Urinary bladder (tissue), 4 donors: ENCODE data around the gene IPMK. TPM values are rescaled to one million over a fixed set of nuclear protein-coding genes. Genes with fewer than 3 reads are reported as not detected.

Experiments
- DNase-seq: peaks from one replicate; pipeline ENCODE4 v3.0.0-alpha.2; 2015; ENCODE audit errors: extremely low spot score
- H3K27ac ChIP-seq: one replicate; pipeline ENCODE4 v1.5.1; 2013; ENCODE audit warnings: low read depth, mild to moderate bottlenecking, moderate library complexity
- H3K36me3 ChIP-seq: one replicate; pipeline ENCODE4 v1.6.1; 2013; ENCODE audit warnings: mild to moderate bottlenecking, moderate library complexity; ENCODE audit not compliant: insufficient read depth
- H3K4me1 ChIP-seq: one replicate; pipeline ENCODE4 v1.6.1; 2013; ENCODE audit warnings: mild to moderate bottlenecking, moderate library complexity; ENCODE audit not compliant: insufficient read depth
- H3K4me3 ChIP-seq: one replicate; pipeline ENCODE4 v1.5.1; 2013; ENCODE audit warnings: low read depth, low read length
- WGBS: extraction: QIAGEN DNeasy Blood & Tissue Kit; methylation state at CpG from one replicate; pipeline ENCODE4 v1.1.7; 2013; 5-methylcytosine and 5-hydroxymethylcytosine counted together
- polyA plus RNA-seq: library from polyadenylated mRNA; stranded (reverse); fragments of 200-250 nt; gene quantifications from one replicate; pipeline ENCODE4 v1.2.3, GENCODE V29; 2013
- total RNA-seq: library from RNA; depleted of rRNA; stranded (reverse); fragments of >200 nt; gene quantifications from one replicate; pipeline ENCODE4 v1.2.3, GENCODE V29; 2014
- donor health status: healthy with polysubstance abuse.
- donor health status: healthy.

The IPMK gene
- total and polyA plus RNA-seq, 2 donors, result 3.0 to 14.8 TPM

DNA sequence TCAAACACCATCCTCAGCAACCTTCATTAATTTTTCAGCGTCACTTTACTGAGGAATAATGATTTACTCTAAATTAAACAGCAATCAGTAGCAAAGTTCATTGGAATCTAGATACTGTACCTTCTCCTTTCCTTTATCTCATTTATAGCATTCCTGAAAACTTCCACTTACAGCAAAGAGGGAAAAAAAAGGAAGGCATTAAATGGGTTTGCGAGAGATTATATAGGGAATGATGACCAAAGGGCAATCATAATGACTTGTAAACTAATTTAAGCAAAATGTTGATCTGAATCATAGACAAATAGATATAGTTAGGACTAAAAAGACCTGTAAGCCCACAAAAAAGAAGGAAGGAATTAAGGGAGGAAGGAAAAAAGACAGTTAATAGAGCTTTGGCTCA lies 42.0 kb downstream of the IPMK start:
- Histone ChIP-seq H3K27ac (no peak overlapping the region), H3K4me1 (no peaks in the 10 kb centered on the region), H3K4me3 (no peak overlapping the region), H3K36me3 (no peaks in the 10 kb centered on the region)
- DNase-seq, result no peak
- WGBS, result 72% methylated on average over 2 of the region's 2 CpGs

DNA sequence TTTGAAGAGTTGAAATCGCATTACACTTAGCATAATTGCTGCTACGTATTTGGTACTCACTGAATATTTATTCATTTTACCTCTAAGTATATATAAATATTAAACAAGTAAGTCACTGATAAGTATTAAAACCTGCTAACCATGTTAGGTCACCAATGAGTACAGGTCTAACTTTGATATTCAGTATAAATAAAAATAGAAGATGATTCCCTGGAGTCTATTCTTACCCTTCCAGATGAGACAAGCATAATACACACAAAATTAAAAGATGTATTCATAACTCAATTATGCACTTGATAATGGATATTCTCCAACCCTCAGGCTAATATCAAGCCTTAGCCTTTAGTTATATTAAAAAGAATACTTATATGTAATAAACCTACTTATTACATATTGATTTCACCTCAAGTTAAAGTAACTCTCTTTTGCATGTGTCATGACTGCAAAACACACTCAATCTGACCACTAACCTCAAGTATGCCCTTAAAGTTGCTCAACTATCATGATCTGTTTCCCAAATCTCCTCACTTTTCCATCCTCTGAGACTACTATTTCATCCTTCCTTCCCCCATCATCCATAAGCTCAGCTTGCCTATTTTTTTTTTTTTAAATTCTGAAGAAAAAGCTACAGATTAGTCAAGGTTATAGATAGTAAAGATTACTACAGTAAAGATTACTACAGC lies 46.8 kb downstream of the IPMK start:
- 95% methylated on average over 2 of the region's 2 CpGs for WGBS
- Histone ChIP-seq H3K4me3 (no peak overlapping the region), H3K27ac (no peak overlapping the region), H3K36me3 (no peaks in the 10 kb centered on the region), H3K4me1 (no peaks in the 10 kb centered on the region)
- DNase-seq, result no peak

DNA sequence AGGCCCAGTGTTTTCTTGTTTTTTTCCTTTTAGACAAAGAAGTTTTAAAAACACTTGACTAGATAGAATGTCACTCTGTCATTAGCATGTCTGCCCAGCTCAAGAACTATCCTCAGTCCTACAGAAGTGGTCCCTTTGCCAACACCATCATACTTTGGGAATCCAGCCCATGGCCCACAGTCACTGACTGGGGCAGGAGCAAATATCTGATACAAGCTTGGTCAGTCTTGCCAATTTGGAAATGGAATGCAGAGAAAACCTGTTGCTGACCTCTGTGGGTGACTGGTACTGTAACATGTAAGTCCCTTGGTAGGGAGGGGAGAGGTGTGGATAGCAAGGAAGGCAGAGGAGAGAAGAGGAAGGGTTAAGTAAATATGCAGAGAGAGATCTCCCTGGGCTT lies 47.8 kb downstream of the IPMK start:
- H3K4me1 ChIP-seq, result no peaks in the 10 kb centered on the region
- no peak for DNase-seq

DNA sequence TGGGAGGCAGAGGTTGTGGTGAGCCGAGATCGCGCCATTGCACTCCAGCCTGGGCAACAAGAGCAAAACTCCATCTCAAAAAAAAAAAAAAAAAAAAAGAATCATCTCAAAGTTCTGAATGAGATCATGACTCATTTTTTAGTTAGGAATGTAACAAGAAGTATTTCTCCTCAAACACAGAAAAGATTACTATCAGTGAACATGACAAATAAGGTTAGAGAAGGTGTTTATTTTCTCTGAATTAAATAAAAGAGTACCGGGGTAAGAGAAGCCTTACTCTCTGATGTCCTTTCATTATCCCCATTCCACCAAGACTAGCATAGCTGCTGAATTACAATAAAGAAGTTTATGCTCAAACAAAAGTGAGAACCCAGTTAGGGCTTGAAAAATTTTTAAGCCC lies 50.1 kb downstream of the IPMK start:
- WGBS, result 80% methylated on average over 4 of the region's 4 CpGs
- Histone ChIP-seq H3K4me3 (no peak overlapping the region), H3K4me1 (no peaks in the 10 kb centered on the region), H3K36me3 (no peaks in the 10 kb centered on the region), H3K27ac (no peak overlapping the region)
- DNase-seq, result no peak

More for the DNA sequence above, 47.8 kb downstream of the IPMK start:
- H3K27ac ChIP-seq, result no peak overlapping the region
- H3K36me3 ChIP-seq, result no peaks in the 10 kb centered on the region
- no peak overlapping the region for H3K4me3 ChIP-seq

DNA sequence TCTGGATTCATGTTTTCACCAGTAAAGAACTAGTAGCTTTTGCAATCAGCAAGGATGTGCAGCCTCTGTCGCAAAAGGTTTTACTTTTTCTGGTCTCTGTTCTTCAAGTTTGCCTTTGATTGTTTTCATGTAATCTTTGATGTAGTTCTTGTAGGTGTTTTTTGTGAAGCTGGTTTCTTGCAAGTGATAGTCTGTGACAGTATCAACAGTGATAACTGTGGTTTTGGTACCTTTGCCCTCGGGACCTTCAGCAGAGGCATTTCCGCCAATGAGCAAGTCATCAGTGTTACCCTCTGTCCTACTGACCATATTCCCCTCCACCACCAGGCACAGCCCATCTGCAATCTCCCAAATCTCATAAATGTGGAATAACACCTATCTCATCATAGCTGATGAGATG lies 55.1 kb downstream of the IPMK start:
- 96% methylated on average over 3 of the region's 3 CpGs for WGBS

DNA sequence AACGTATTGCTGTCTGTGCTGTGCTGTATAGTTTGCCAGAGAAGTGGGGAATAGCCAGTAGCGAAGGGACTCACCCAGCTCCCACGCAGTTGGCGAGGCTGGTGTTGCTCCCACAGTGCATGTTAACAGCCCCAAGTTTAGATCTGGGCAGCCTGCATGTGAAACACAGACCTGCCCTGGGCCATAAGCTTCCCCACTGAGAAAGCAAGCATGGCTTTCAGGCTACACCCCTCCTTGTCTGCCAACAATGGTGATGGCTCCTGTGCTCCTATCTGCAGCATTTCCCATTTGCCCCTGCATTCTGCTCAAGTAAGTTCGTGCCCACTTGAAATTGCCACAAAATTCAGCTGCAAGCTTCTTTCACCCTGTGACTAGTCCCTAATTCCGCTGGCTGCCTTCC lies 57.5 kb downstream of the IPMK start:
- DNase-seq, result no peak
- no peaks in the 10 kb centered on the region for H3K36me3 ChIP-seq
- no peak overlapping the region for H3K4me3 ChIP-seq
- no peaks in the 10 kb centered on the region for H3K4me1 ChIP-seq
- WGBS, result 91% methylated on average over 6 of the region's 6 CpGs
- H3K27ac ChIP-seq, result no peak overlapping the region

More for the DNA sequence above, 55.1 kb downstream of the IPMK start:
- no peaks in the 10 kb centered on the region for H3K36me3 ChIP-seq
- H3K27ac ChIP-seq, result no peak overlapping the region
- no peak for DNase-seq
- H3K4me1 ChIP-seq, result no peaks in the 10 kb centered on the region
- no peak overlapping the region for H3K4me3 ChIP-seq

DNA sequence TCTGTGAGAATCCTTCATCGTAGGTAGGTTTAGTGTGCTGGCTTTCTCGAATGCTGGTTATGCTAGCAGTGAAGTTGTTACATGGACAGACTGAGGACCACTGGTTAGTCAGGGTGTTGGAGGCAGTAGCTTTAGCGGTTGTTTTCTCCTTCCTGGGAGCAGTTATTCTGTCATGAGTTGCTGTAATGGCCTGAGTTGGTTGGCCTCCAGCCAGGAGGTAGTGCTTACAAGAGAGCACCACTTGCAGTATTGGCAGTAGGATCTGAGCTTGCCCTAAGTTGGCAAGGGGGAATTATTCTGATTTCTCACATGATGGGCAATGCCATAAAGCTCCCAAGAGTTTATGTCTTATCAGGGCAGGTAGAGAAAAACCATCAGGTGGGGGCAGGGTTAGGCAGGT lies 58.0 kb downstream of the IPMK start:
- no peaks in the 10 kb centered on the region for H3K4me1 ChIP-seq
- no peaks in the 10 kb centered on the region for H3K36me3 ChIP-seq
- WGBS, result 89% methylated on average over 3 of the region's 3 CpGs
- no peak for DNase-seq
- no peak overlapping the region for H3K4me3 ChIP-seq
- no peak overlapping the region for H3K27ac ChIP-seq

DNA sequence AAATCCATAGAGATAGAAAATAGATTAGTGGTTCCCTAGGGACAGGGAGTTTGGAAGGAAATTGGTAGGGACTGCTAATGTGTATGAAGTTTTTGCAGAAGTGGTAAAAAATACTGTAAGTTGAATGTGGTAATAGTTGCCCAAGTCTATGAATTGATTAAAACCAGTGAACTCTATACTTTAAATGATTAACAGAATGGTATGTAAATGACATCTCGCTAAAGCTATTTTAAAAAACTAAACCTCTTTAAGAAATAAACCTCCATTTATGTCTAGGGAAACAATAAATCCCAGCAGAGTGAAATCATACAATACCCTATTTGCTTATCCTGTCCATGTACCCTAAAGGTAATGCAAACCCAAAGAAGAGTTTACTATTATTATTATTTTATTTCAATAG lies 61.4 kb downstream of the IPMK start:
- Histone ChIP-seq H3K4me1 (no peaks in the 10 kb centered on the region), H3K36me3 (no peaks in the 10 kb centered on the region), H3K4me3 (no peak overlapping the region), H3K27ac (no peak overlapping the region)
- no peak for DNase-seq
- WGBS, result 99% methylated on average over 1 of the region's 1 CpG

DNA sequence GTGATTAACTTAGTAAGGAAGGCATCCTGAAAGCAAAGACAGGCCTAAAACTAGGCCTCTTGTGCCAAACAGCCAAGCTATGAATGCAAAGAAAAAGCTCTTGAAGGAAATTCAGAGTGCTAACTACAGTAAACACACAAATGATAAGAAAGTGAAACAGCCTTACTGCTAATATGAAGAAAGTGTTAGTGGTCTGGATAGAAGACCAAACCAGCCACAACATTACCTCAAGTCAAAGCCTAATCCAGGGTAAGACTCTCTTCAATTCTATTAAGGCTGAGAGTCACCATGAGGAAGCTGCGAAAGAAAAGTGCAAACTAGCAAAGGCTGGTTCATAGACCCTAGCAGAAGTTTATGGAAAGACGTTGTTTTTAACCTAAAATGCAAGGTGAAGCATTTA lies 66.0 kb downstream of the IPMK start:
- no peak overlapping the region for H3K4me3 ChIP-seq
- WGBS, result 98% methylated on average over 2 of the region's 2 CpGs
- no peaks in the 10 kb centered on the region for H3K4me1 ChIP-seq

DNA sequence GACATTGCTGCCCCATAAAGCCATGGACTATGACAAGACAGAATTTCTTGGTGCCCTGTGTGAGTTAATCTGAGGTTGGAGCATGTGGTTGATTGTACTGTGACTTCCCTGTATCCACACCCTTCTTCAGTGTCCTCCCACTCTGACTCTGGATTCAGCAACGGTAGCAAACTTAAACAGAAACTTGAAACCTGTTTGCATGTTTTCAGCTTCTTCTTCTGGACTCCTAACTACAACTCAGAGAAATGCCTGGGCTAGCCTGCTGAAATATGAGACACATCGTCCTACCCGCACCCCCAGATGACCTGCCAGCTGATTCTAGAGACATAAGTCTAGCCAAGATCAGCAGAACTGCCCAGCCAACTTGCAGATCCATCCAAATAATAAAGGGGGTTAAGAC lies 78.4 kb downstream of the IPMK start:
- no peaks in the 10 kb centered on the region for H3K4me1 ChIP-seq
- H3K27ac ChIP-seq, result no peak overlapping the region
- WGBS, result 24% methylated on average over 3 of the region's 3 CpGs
- H3K36me3 ChIP-seq, result no peaks in the 10 kb centered on the region
- DNase-seq, result no peak
- no peak overlapping the region for H3K4me3 ChIP-seq

More for the DNA sequence above, 66.0 kb downstream of the IPMK start:
- Histone ChIP-seq H3K27ac (no peak overlapping the region), H3K36me3 (no peaks in the 10 kb centered on the region)
- DNase-seq, result no peak

DNA sequence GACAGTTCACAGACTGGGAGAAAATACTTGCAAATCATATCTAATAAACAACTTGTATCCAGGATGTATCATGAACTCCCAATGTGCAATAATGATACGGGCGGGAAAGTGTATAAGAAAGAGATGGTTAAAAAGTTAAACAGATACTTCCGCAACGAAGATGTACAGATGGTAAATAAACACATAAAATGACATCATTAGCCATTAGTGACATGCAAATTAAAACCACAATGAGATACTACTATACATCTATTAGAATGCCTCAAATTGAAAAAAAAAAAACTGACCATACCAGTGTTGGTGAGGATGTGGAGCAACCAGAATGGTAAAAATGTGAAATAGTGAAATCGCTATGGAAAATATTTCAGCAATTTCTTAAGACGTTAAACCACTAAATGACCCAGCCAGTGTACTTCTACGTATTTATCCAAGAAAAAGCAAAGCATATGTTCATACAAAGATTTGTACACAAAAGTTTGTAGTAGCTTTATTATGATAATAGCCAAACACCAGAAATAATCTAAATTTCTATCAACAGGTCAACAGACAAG lies 83.5 kb downstream of the IPMK start:
- Histone ChIP-seq H3K4me1 (no peaks in the 10 kb centered on the region), H3K27ac (no peak overlapping the region), H3K36me3 (no peaks in the 10 kb centered on the region), H3K4me3 (no peak overlapping the region)
- no peak for DNase-seq
- 89% methylated on average over 7 of the region's 7 CpGs for WGBS

DNA sequence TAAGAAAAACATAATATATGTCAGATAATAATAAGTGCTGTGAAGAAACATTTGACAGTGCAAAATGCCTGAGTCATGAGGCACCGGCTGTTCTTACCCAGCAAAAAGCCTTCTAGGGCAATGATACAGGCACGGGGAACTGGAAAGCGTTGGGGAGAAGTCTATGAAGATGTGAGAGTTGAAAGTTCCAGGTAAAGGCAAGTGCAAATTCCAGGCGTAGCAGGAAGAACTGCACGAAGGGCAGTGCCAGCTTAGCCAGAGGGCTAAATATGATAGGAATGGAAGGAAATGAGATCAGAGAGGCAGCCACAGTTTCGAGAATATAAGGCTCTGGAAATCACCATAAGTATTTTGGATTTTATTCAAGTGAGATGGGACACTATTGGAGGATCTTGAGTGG lies 87.0 kb downstream of the IPMK start:
- H3K4me1 ChIP-seq, result no peaks in the 10 kb centered on the region
- no peaks in the 10 kb centered on the region for H3K36me3 ChIP-seq
- no peak overlapping the region for H3K4me3 ChIP-seq
- 71% methylated on average over 6 of the region's 6 CpGs for WGBS
- H3K27ac ChIP-seq, result no peak overlapping the region
- DNase-seq, result no peak

DNA sequence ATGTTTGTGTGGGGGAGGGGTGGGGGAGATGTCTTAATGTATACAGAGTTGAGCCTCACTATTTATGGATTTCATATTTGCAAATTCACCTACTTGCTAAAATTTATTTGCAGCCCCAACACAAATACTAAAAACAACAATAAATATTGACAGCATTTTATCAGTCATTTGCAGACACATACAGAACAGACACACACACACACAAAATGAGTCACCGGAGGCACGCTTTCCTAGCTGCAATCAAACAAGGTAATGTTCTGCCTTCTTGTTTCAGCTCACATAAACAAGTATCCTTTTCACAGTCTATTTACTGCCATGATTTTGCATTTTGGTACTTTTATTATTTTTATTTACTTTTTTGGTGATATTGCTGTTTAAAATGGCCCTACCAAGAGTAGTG lies 88.5 kb downstream of the IPMK start:
- 85% methylated on average over 2 of the region's 2 CpGs for WGBS
- H3K36me3 ChIP-seq, result no peaks in the 10 kb centered on the region
- H3K27ac ChIP-seq, result no peak overlapping the region
- H3K4me3 ChIP-seq, result no peak overlapping the region
- no peaks in the 10 kb centered on the region for H3K4me1 ChIP-seq
- no peak for DNase-seq

DNA sequence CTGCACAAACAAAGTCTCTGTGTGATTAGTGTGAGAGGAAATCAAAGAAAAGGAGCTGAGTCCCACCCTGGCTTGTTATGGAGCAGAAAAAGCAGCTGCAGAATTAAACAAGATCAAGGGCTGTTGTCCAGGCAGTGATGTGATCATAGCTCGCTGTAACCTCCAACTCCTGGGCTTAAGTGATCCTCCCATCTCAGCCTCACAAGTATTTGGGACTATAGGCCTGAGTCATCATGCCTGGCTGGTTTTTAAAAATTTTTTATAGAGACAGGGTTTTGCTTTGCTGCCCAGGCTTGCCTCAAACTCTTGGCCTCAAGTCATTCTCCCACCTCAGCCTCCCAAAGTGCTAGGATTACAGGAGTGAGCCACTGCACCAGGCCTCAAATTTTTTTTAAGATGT lies 88.9 kb downstream of the IPMK start:
- H3K4me1 ChIP-seq, result no peaks in the 10 kb centered on the region
- H3K4me3 ChIP-seq, result no peak overlapping the region
- WGBS, result 34% methylated on average over 1 of the region's 1 CpG
- no peaks in the 10 kb centered on the region for H3K36me3 ChIP-seq
- no peak for DNase-seq
- no peak overlapping the region for H3K27ac ChIP-seq
